ENCODE data around the gene SUPT20HL1. TPM values are rescaled to one million over a fixed set of nuclear protein-coding genes. Genes with fewer than 3 reads are reported as not detected.

SUPT20HL1 gene
- total and polyA plus RNA-seq, 12 donors = 0.13 TPM; not detected in 11

- Histone ChIP-seq H3K27ac (no peak overlapping the region), H3K27me3 (peaks cover 0 to 53% (median 0%) of the 10 kb centered on the region in 7 donors), H3K4me3 (no peak overlapping the region), H3K9me3 (no peaks in the 10 kb centered on the region), H3K36me3 (no peaks in the 10 kb centered on the region), H3K4me1 (no peaks in the 10 kb centered on the region)
- 75 to 82% methylated on average over 4 of the region's 4 CpGs for WGBS, 2 donors
- TF ChIP-seq, protein P1, sequence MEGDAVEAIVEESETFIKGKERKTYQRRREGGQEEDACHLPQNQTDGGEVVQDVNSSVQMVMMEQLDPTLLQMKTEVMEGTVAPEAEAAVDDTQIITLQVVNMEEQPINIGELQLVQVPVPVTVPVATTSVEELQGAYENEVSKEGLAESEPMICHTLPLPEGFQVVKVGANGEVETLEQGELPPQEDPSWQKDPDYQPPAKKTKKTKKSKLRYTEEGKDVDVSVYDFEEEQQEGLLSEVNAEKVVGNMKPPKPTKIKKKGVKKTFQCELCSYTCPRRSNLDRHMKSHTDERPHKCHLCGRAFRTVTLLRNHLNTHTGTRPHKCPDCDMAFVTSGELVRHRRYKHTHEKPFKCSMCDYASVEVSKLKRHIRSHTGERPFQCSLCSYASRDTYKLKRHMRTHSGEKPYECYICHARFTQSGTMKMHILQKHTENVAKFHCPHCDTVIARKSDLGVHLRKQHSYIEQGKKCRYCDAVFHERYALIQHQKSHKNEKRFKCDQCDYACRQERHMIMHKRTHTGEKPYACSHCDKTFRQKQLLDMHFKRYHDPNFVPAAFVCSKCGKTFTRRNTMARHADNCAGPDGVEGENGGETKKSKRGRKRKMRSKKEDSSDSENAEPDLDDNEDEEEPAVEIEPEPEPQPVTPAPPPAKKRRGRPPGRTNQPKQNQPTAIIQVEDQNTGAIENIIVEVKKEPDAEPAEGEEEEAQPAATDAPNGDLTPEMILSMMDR (IDR thresholded peaks at IDR 0.05) = no peak
- intact Hi-C loops (cut with DNase I) = no loop called here
- ATAC-seq = no peak
- DNase-seq = no peak
Measured at GRCh38 chrX:24332878-24333277, 27.6 kb upstream of the SUPT20HL1 start.

DNA sequence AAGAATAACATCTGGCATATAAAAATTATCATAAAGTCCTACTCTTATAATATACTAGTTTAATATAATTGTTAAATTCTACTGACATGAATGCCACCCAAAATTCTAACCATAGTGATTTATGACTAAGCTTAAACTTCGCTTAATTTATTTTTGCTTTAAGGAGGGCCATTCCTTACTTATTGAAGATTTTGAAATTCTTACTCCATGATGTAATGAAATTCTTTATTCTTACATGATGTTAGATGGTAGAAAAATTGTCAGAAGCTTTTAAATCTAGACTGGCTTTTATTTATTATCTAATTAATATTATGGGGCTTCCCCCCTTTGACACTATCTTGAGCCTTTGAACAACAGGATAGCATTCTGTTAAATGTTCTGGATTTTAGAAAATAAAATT is 27.1 kb upstream of the SUPT20HL1 start:
- ATAC-seq (no peak), DNase-seq (no peak)
- Histone ChIP-seq H3K36me3 (no peaks in the 10 kb centered on the region), H3K27me3 (peaks cover 0 to 53% (median 0%) of the 10 kb centered on the region in 7 donors), H3K27ac (no peak overlapping the region), H3K4me1 (no peaks in the 10 kb centered on the region), H3K9me3 (no peaks in the 10 kb centered on the region), H3K4me3 (no peak overlapping the region)
- 82 to 90% methylated on average over 1 of the region's 1 CpG for WGBS, 2 donors
- TF ChIP-seq, protein P1 (IDR thresholded peaks at IDR 0.05) = no peak
- intact Hi-C loops (cut with DNase I) = no loop called here

- intact Hi-C loops (cut with DNase I) = no loop called here
- Histone ChIP-seq H3K27me3 (peaks cover 0 to 56% (median 0%) of the 10 kb centered on the region in 7 donors), H3K4me1 (no peaks in the 10 kb centered on the region), H3K9me3 (no peaks in the 10 kb centered on the region), H3K36me3 (no peaks in the 10 kb centered on the region), H3K4me3 (no peak overlapping the region), H3K27ac (no peak overlapping the region)
- TF ChIP-seq, protein P1 (IDR thresholded peaks at IDR 0.05) = no peak
- ATAC-seq (no peak), DNase-seq (no peak)
Measured at GRCh38 chrX:24334461-24334860, 26.0 kb upstream of the SUPT20HL1 start.

DNA sequence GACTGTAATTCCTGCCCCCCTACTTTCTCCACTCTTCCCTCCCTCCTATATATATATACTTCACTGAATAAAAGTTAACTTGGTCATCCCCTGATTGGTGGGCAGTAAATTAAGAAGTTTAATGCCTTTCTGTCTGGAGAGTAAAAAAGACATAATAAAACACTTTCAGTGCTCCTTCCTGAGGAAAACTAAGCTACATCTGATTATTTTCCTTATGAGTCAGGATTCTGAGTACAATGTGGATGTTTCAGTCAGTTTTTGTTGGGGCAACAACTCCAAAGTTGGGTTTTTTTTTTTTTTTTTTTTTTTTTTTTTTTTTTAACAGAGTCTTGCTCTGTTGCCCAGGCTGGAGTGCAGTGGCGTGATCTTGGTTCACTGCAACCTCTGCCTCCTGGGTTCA is 24.6 kb upstream of the SUPT20HL1 start:
- 100% methylated on average over 1 of the region's 1 CpG for WGBS, 2 donors
- Histone ChIP-seq H3K27ac (no peak overlapping the region), H3K4me3 (no peak overlapping the region), H3K4me1 (no peaks in the 10 kb centered on the region), H3K36me3 (no peaks in the 10 kb centered on the region), H3K9me3 (no peaks in the 10 kb centered on the region), H3K27me3 (peaks cover 0 to 63% (median 0%) of the 10 kb centered on the region in 7 donors)
- no peak for DNase-seq
- intact Hi-C loops (cut with DNase I) = no loop called here
- no peak for ATAC-seq
- TF ChIP-seq, protein P1 (IDR thresholded peaks at IDR 0.05) = no peak

DNA sequence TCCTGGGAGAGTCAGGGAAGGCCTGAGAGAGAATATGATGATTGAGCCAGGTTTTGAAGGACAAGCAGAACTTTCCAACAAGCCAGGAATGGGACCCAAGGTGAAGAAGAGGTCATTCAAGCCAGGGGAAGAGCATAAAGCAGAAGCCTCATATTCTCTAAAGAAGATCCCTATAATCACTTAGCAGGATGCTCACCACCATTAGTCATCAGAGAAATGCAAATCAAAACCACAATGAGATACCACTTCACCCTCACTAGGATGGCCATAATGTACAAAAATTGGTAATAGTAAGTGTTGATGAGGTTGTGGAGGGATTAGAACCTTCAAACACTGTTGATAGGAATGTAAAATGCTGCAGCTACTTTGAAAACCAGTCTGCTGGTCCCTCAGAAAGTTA is 20.5 kb upstream of the SUPT20HL1 start:
- Histone ChIP-seq H3K27ac (no peak overlapping the region), H3K36me3 (no peaks in the 10 kb centered on the region), H3K4me3 (no peak overlapping the region), H3K4me1 (no peaks in the 10 kb centered on the region), H3K27me3 (peaks cover 0 to 64% (median 0%) of the 10 kb centered on the region in 7 donors), H3K9me3 (no peaks in the 10 kb centered on the region)
- DNase-seq (no peak), ATAC-seq (no peak)
- TF ChIP-seq, protein P1 (IDR thresholded peaks at IDR 0.05) = no peak
- intact Hi-C loops (cut with DNase I) = no loop called here
